GM18861 (cell line): ENCODE data around the gene ATP6V0A1.
A peak's percentile ranks its signal among the peaks of the same experiment; 100 is the strongest.

ENCODE experiments used
- ATAC-seq: cut with Tn5 transposase; IDR thresholded peaks from one replicate; pipeline ENCODE4 v1.9.1; 2021; ENCODE audit not compliant: unreplicated experiment

Gene ATP6V0A1

GRCh38 chr17:42518046-42518754, 59.5 kb downstream of the ATP6V0A1 start:
- ATAC-seq, result no peak

GRCh38 chr17:42518755-42519545, 60.3 kb downstream of the ATP6V0A1 start:
- no peak for ATAC-seq

- no peak for ATAC-seq
These were observed 61.1 kb downstream of the ATP6V0A1 start for GRCh38 chr17:42519546-42520491.

GRCh38 chr17:42520540-42520951, 61.9 kb downstream of the ATP6V0A1 start:
- no peak for ATAC-seq

GRCh38 chr17:42521036-42521435, 62.4 kb downstream of the ATP6V0A1 start:
- no peak for ATAC-seq

- ATAC-seq, result no peak
These were observed 63.1 kb downstream of the ATP6V0A1 start for GRCh38 chr17:42521666-42522262.

- no peak for ATAC-seq
These were observed 63.6 kb downstream of the ATP6V0A1 start for GRCh38 chr17:42522263-42522790.

GRCh38 chr17:42522798-42523278, 64.2 kb downstream of the ATP6V0A1 start:
- ATAC-seq, result no peak

- ATAC-seq, result no peak
These were observed 66.5 kb downstream of the ATP6V0A1 start for GRCh38 chr17:42525221-42525620.

- ATAC-seq, result no peak
These were observed 67.4 kb downstream of the ATP6V0A1 start for GRCh38 chr17:42526031-42526444.

GRCh38 chr17:42527932-42528331, 69.3 kb downstream of the ATP6V0A1 start:
- ATAC-seq, result no peak

- no peak for ATAC-seq
These were observed 70.4 kb downstream of the ATP6V0A1 start for GRCh38 chr17:42529061-42529460.

- no peak for ATAC-seq
These were observed 72.3 kb downstream of the ATP6V0A1 start for GRCh38 chr17:42530952-42531454.

GRCh38 chr17:42531455-42532354, 73.0 kb downstream of the ATP6V0A1 start:
- ATAC-seq, result no peak

- no peak for ATAC-seq
These were observed 76.7 kb downstream of the ATP6V0A1 start for GRCh38 chr17:42535155-42536047.

GRCh38 chr17:42536048-42536371, 77.3 kb downstream of the ATP6V0A1 start, which contains the start of gene NAGLU:
Gene NAGLU, plus strand, starts transcription at chr17:42536241. Its CDS starts 32 bp downstream, at chr17:42536273.
- ATAC-seq, result peak; percentile 63

GRCh38 chr17:42536372-42537155, 77.9 kb downstream of the ATP6V0A1 start:
- peak; percentile 36 for ATAC-seq
